Fibroblast of skin of back (primary cell): ENCODE results near the gene ZNF664.

Experiments used
- DNase-seq: peaks from one replicate; pipeline ENCODE4 v3.0.0-alpha.2; 2013

ZNF664 gene

GRCh38 chr12:123958876-123959275, 14.1 kb upstream of the ZNF664 start:
- DNase-seq = no peak

GRCh38 chr12:123960029-123960735, 12.8 kb upstream of the ZNF664 start:
- DNase-seq = no peak

GRCh38 chr12:123960856-123961255, 12.2 kb upstream of the ZNF664 start:
- no peak for DNase-seq

GRCh38 chr12:123961585-123962345, 11.2 kb upstream of the ZNF664 start:
- no peak for DNase-seq

GRCh38 chr12:123962513-123962912, 10.5 kb upstream of the ZNF664 start:
- no peak for DNase-seq

GRCh38 chr12:123963821-123964220, 9.2 kb upstream of the ZNF664 start:
- DNase-seq = no peak

- no peak for DNase-seq
Observed at GRCh38 chr12:123965382-123965781, 7.6 kb upstream of the ZNF664 start.

- peak; percentile 70 for DNase-seq
Observed at GRCh38 chr12:123966596-123966995, 6.4 kb upstream of the ZNF664 start.

GRCh38 chr12:123967121-123967586, 5.9 kb upstream of the ZNF664 start:
- DNase-seq = no peak

- DNase-seq = no peak
Observed at GRCh38 chr12:123971449-123971769, 1.6 kb upstream of the ZNF664 start.

GRCh38 chr12:123971770-123972456, 1.1 kb upstream of the ZNF664 start:
- peak; percentile 31 for DNase-seq

GRCh38 chr12:123973552-123974341, 732 bp downstream of the ZNF664 start:
- peak; percentile 29 for DNase-seq

GRCh38 chr12:123976227-123976826, 3.3 kb downstream of the ZNF664 start:
- no peak for DNase-seq

GRCh38 chr12:123979566-123979965, 6.6 kb downstream of the ZNF664 start:
- DNase-seq = no peak

- DNase-seq = no peak
Observed at GRCh38 chr12:123982269-123982668, 9.3 kb downstream of the ZNF664 start.

GRCh38 chr12:123983822-123984485, 10.9 kb downstream of the ZNF664 start:
- DNase-seq = peak; percentile 66

- DNase-seq = no peak
Observed at GRCh38 chr12:123984903-123985302, 11.9 kb downstream of the ZNF664 start.

GRCh38 chr12:123986374-123986965, 13.5 kb downstream of the ZNF664 start:
- DNase-seq = no peak

- DNase-seq = no peak
Observed at GRCh38 chr12:123987022-123987421, 14.0 kb downstream of the ZNF664 start.

- no peak for DNase-seq
Observed at GRCh38 chr12:123989168-123989567, 16.2 kb downstream of the ZNF664 start.

GRCh38 chr12:123989753-123990152, 16.7 kb downstream of the ZNF664 start:
- no peak for DNase-seq
